PFSK-1 (cell line): ENCODE data around the gene PLEKHM2.

Experiments used
- POLR2AphosphoS5 ChIP-seq: IDR thresholded peaks from 2 replicates; pipeline ENCODE4 v1.6.1; 2012; ENCODE audit warnings: low read depth, mild to moderate bottlenecking, control low read depth, low read length, moderate library complexity
- SIN3A ChIP-seq: IDR thresholded peaks from 2 replicates; pipeline ENCODE4 v1.6.1; 2012; ENCODE audit warnings: mild to moderate bottlenecking, low read length, moderate library complexity, borderline replicate concordance; ENCODE audit not compliant: insufficient read depth

DNA sequence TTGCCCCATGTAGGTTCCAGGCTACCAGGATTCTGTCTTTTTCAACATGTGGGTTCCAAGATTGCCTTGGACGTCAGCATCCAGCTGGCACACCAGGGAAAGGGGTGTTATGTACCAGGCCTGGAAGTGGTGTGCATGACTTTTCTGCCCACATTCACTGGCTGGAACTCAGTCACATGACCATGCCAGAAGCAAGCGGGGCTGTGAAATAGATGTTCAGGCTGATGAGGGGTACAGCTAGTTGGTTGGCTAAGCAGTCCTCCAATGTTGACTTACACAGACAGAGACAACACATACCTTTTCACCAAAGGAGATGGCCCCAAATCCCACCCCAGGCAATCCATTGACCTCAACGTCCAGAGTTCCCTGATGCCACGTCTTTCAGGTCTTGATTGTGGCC lies 14.3 kb upstream of the PLEKHM2 start:
- TF ChIP-seq SIN3A (no peak), POLR2AphosphoS5 (no peak)
